AG09309 (cell line): ENCODE data around the gene CNPY3.
A peak's percentile ranks its signal among the peaks of the same experiment; 100 is the strongest.

ENCODE experiments used
- DNase-seq: peaks from one replicate; pipeline ENCODE4 v3.0.0-alpha.2; 2010; ENCODE audit warnings: low read depth
- H3K4me3 ChIP-seq: 2 replicates; pipeline ENCODE4 v1.5.1; 2011; ENCODE audit warnings: mild to moderate bottlenecking, low read depth, low read length, moderate library complexity; ENCODE audit not compliant: control insufficient read depth
- CTCF ChIP-seq: IDR thresholded peaks from 2 replicates; pipeline ENCODE4 v1.5.1; 2011; ENCODE audit warnings: mild to moderate bottlenecking, low read depth, low read length, inconsistent platforms; ENCODE audit not compliant: insufficient read depth, control insufficient read depth; ENCODE audit errors: missing control alignments

Gene CNPY3

DNA sequence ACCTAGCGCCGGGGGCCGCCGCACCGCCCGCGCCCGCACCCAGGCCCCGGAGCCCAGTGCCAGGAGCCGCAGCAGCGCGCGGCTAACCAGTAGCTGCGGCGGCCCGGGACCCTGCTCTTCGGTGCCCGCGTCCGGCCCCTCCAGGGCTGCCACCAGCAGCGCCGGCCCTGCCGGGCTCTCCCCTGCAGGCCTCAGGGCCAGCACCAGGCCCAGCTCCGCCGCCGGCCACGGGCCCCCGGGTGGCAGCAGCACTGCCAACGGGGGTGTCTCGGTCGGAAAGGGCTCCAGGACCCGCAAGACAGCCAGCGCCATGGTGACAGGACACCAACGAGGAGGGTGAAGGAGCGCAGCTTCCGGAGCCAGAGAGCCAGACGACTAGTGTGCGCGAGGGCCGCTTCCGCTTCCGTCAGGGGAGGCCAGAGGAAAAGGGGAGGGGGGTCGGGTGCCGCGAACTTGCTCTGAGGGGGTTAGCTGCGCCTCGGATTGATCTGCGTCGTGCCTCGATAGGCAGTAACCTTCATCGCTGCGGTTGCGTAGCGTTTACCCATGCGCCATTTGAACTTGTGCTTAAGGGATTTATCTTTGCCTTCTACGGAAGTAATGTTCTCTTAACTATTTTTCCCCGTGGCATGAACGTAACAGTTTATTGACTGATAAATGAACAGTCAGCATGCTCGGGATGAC lies 49.7 kb downstream of the CNPY3 start, which contains the start of gene PEX6:
Gene PEX6, minus strand, starts transcription at position 343 of the 684 bp plus-strand sequence. Its CDS starts 31 bp downstream, at position 312.
- DNase-seq: peak; percentile 17
- H3K4me3 ChIP-seq: peak within 1 kb of the TSS; percentile 94
- no peak for TF ChIP-seq CTCF

- peak overlapping the region; percentile 94 for H3K4me3 ChIP-seq
- no peak for TF ChIP-seq CTCF
- DNase-seq: no peak
Observed at GRCh38 chr6:42979523-42980177, 50.4 kb downstream of the CNPY3 start.

- DNase-seq: no peak
- no peak overlapping the region for H3K4me3 ChIP-seq
- TF ChIP-seq CTCF: no peak
Observed at GRCh38 chr6:42981836-42982235, 52.6 kb downstream of the CNPY3 start.

GRCh38 chr6:42984001-42984923 lies 55.0 kb downstream of the CNPY3 start, which contains the start of gene PPP2R5D:
PPP2R5D (plus strand) TSS chr6:42984570; CDS start chr6:42984678, 108 bp downstream.
- peak within 1 kb of the TSS; percentile 68 for H3K4me3 ChIP-seq
- peak; percentile 95 for DNase-seq
- no peak for TF ChIP-seq CTCF

DNA sequence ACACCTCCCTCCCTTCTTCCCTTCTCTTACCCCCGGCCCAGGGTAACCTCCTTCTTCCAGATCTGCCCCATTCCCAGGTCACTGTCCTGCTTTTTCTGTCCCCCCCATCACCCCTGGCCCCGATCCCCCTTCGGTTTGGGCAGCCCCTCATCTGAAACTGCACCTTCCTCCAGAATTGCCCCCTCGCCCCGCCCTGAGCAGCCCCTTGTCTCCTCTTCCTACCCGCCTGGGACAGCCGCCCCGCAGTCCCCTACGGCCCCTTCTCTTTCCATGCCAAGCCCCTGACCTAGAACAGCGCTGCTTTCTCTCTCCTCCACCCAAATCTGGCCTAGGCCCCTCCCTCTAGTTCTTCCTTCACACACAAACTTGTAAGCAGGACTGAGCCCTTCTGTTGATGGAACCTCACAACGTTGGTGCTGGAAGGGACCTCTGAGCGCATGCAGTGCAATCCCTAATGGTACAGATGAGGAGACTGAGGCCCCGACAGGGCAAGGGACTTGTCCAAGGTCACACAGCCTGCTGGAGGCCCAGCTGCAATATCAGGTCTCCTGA lies 55.7 kb downstream of the CNPY3 start:
- H3K4me3 ChIP-seq: peak overlapping the region; percentile 68
- no peak for TF ChIP-seq CTCF
- no peak for DNase-seq
